NCI-H1694 treated with DMSO at 0.1 percent for 48 hours (cell line): Measurements from ENCODE around the gene RIT1.

Source experiments
- DNase-seq: peaks from one replicate; lab custom pipeline; 2025; lab: John Stamatoyannopoulos, UW

Gene RIT1

GRCh38 chr1:155892796-155893195 lies 18.4 kb downstream of the RIT1 start:
- no peak for DNase-seq

GRCh38 chr1:155890251-155890650 lies 20.9 kb downstream of the RIT1 start:
- no peak for DNase-seq

GRCh38 chr1:155889566-155889965 lies 21.6 kb downstream of the RIT1 start:
- DNase-seq, result no peak

- DNase-seq, result no peak
Observed at GRCh38 chr1:155888481-155888880, 22.7 kb downstream of the RIT1 start.

- no peak for DNase-seq
Observed at GRCh38 chr1:155884982-155885381, 26.2 kb downstream of the RIT1 start.

- no peak for DNase-seq
Observed at GRCh38 chr1:155884031-155884960, 26.9 kb downstream of the RIT1 start.

GRCh38 chr1:155882766-155883165 lies 28.4 kb downstream of the RIT1 start:
- DNase-seq, result no peak

- DNase-seq, result no peak
Observed at GRCh38 chr1:155882235-155882634, 28.9 kb downstream of the RIT1 start.

- no peak for DNase-seq
Observed at GRCh38 chr1:155880950-155881349, 30.2 kb downstream of the RIT1 start.

GRCh38 chr1:155880251-155880650 lies 30.9 kb downstream of the RIT1 start:
- DNase-seq, result no peak

- DNase-seq, result no peak
Observed at GRCh38 chr1:155877945-155878344, 33.2 kb downstream of the RIT1 start.

- no peak for DNase-seq
Observed at GRCh38 chr1:155873860-155874259, 37.3 kb downstream of the RIT1 start.

- no peak for DNase-seq
Observed at GRCh38 chr1:155872527-155872926, 38.6 kb downstream of the RIT1 start.

GRCh38 chr1:155871390-155871789 lies 39.8 kb downstream of the RIT1 start:
- DNase-seq, result peak; percentile 30

GRCh38 chr1:155867766-155868165 lies 43.4 kb downstream of the RIT1 start:
- no peak for DNase-seq

GRCh38 chr1:155864393-155864792 lies 46.8 kb downstream of the RIT1 start:
- DNase-seq, result no peak

- DNase-seq, result no peak
Observed at GRCh38 chr1:155861896-155862295, 49.3 kb downstream of the RIT1 start.

- peak; percentile 45 for DNase-seq
Observed at GRCh38 chr1:155860970-155861510, 50.1 kb downstream of the RIT1 start.

- DNase-seq, result peak; percentile 96
Observed at GRCh38 chr1:155859881-155860871, 51.0 kb downstream of the RIT1 start.

GRCh38 chr1:155859234-155859829 lies 51.8 kb downstream of the RIT1 start, which contains the start of gene SYT11:
TSS of gene SYT11 (plus strand) at chr1:155859567. CDS start at chr1:155859762, 195 bp downstream.
- peak; percentile 99 for DNase-seq

- DNase-seq, result no peak
Observed at GRCh38 chr1:155858800-155859233, 52.3 kb downstream of the RIT1 start.
